Measurements from ENCODE around the gene SPATA17.

DNA sequence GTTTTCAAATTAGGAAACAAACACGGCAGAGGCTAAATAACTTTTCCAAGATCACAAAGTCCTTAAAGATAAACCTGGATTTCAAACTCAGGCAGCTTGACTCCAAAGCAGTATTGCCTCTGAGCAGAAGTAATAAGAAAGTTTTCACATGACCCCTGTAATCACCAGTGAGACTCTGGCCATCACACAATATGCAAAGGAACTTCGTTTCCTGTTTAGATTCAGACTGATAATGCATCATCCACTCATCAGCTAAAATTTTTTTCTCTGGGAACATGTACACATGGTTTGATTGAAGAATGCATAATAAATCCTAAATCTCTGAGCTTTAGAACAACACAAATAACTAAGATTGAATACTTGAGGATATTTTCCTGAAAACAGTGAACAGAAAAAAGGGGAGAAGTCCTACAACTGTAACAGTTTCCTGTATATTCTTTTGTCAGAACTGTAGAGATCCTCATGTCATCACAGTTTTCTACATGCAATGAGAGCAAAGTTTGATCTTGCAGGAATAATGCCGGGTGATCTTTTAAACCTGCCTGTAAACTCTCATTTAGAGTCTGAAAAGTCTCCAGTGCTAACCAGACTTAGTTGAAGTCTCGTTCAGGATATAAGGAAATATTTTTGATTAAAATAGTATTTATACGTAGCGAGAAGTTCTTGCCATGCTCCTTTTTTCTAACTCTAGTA is 225.3 kb downstream of the SPATA17 start:
- TF ChIP-seq, protein P1, sequence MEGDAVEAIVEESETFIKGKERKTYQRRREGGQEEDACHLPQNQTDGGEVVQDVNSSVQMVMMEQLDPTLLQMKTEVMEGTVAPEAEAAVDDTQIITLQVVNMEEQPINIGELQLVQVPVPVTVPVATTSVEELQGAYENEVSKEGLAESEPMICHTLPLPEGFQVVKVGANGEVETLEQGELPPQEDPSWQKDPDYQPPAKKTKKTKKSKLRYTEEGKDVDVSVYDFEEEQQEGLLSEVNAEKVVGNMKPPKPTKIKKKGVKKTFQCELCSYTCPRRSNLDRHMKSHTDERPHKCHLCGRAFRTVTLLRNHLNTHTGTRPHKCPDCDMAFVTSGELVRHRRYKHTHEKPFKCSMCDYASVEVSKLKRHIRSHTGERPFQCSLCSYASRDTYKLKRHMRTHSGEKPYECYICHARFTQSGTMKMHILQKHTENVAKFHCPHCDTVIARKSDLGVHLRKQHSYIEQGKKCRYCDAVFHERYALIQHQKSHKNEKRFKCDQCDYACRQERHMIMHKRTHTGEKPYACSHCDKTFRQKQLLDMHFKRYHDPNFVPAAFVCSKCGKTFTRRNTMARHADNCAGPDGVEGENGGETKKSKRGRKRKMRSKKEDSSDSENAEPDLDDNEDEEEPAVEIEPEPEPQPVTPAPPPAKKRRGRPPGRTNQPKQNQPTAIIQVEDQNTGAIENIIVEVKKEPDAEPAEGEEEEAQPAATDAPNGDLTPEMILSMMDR (IDR thresholded peaks at IDR 0.05), result no peak
- TF ChIP-seq POLR2A (IDR thresholded peaks at IDR 0.05), result no peak

All from heart left ventricle (tissue), 13 donors.